Adrenal gland (tissue), 12 donors: ENCODE measurements around the gene C1QL4. TPM values are rescaled to one million over a fixed set of nuclear protein-coding genes. Genes with fewer than 3 reads are reported as not detected.

Experiments used
- DNase-seq, 7 donors: peaks; one replicate each; pipeline ENCODE4 v3.0.0-alpha.2; 2019 to 2020
- H3K27ac ChIP-seq, 5 donors: fragments of 200-600 bp; sonication (generic) in 4 of 5; 1 replicate in 3 of 5; 2 replicates in 2 of 5; pipeline versions ENCODE4 v1.5.1 to v1.8.0; 2016 to 2020; ENCODE audit warnings: mild to moderate bottlenecking in 1 of 5
- H3K27me3 ChIP-seq: fragments of 200-600 bp; 2 replicates; pipeline ENCODE4 v1.8.0; 2021
- H3K36me3 ChIP-seq, 2 donors: fragments of 200-600 bp; replicated peaks in 1 of 2; 1 replicate in 1 of 2; 2 replicates in 1 of 2; pipeline versions ENCODE4 v1.5.1 to v1.8.0; 2018 to 2022
- H3K4me1 ChIP-seq, 2 donors: fragments of 200-600 bp; replicated peaks in 1 of 2; 1 replicate in 1 of 2; 2 replicates in 1 of 2; pipeline versions ENCODE4 v1.5.1 to v1.8.0; 2018 to 2021
- H3K4me3 ChIP-seq, 4 donors: fragments of 200-600 bp; sonication (generic) in 3 of 4; one replicate each; pipeline ENCODE4 v1.5.1; 2016 to 2018
- H3K9me3 ChIP-seq, 3 donors: fragments of 200-600 bp; sonication (generic) in 1 of 3; replicated peaks in 1 of 3; 1 replicate in 2 of 3; 2 replicates in 1 of 3; pipeline versions ENCODE4 v1.5.1 to v1.8.0; 2016 to 2021
- CTCF ChIP-seq, 6 experiments: fragments of 450-650 bp in 4 of 6; fragments of 200-600 bp in 2 of 6; sonication (generic) in 1 of 6; IDR thresholded peaks; 1 replicate in 5 of 6; 2 replicates in 1 of 6; pipeline versions ENCODE4 v1.5.1 to v1.8.0; 2016 to 2021; ENCODE audit warnings: antibody characterized with exemption in 6 of 6, mild to moderate bottlenecking in 2 of 6, moderate library complexity in 1 of 6
- POLR2A ChIP-seq, 2 donors: fragments of 450-650 bp; IDR thresholded peaks; one replicate each; pipeline ENCODE4 v1.6.1; 2017; ENCODE audit warnings: antibody characterized with exemption in 2 of 2, mild to moderate bottlenecking in 2 of 2, moderate library complexity in 1 of 2
- WGBS, 4 donors: extraction: QIAGEN DNeasy Blood & Tissue Kit in 2 of 4; methylation state at CpG; one replicate each; pipeline versions ENCODE4 v1.1.5 to v1.1.7; 2013 to 2017; 5-methylcytosine and 5-hydroxymethylcytosine counted together
- intact Hi-C, 2 donors: fragments of 100-400 bp; cut with DNase I; formaldehyde crosslinking; loops; one replicate each; pipeline versions ENCODE4 v1.14.1 to v1.15.0; 2022 to 2023
- polyA plus RNA-seq, 3 donors: library from polyadenylated mRNA; stranded (reverse); fragments of 200-250 nt in 2 of 3; fragments of 350-450 nt in 1 of 3; fragmentation: Illumina TruSeq in 1 of 3; extraction: RNeasy Lipid Tissue Mini Kit (QIAGEN cat#74804) in 1 of 3; gene quantifications; one replicate each; pipeline ENCODE4 v1.2.3, GENCODE V29; 2013 to 2014
- total RNA-seq, 9 donors: library from RNA; depleted of rRNA in 4 of 9; stranded (reverse); fragments of >200 nt in 4 of 9; fragments of 120-200 nt in 1 of 9; fragmentation: NEBNext Ultra II Directional in 1 of 9; extraction: Animal tissue kit (Norgen Biotek cat#: 25700) in 1 of 9; gene quantifications; one replicate each; pipeline versions ENCODE4 v1.1.0 to v1.2.4, GENCODE V29; 2013 to 2023
- donor health status: healthy with polysubstance abuse.
- donor health status: Bipolar disorder and iron deficiency.
- donor health status: DM: yes; HTN: yes; CAD: no.
- donor health status: DM: no; HTN: no; CAD: no.
- donor health status: DM: no; HTN: no; CAD: no.
- donor health status: DM: yes; HTN: yes; CAD: no.

Gene C1QL4
- total and polyA plus RNA-seq, 12 donors = 0.14 to 0.20 TPM; not detected in 10

GRCh38 chr12:49345825-49346658 lies 9.1 kb upstream of the C1QL4 start:
- H3K27me3 ChIP-seq = peaks cover 33% of the 10 kb centered on the region
- H3K4me3 ChIP-seq = peak overlapping the region in 2 of 4 donors; percentile 6 to 55
- H3K4me1 ChIP-seq = peaks cover 40 to 53% of the 10 kb centered on the region in 2 donors
- intact Hi-C loops = no loop called here
- H3K36me3 ChIP-seq = no peaks in the 10 kb centered on the region
- peak in 2 of 7 donors; percentile 18 to 42 for DNase-seq
- no peak overlapping the region for H3K27ac ChIP-seq
- H3K9me3 ChIP-seq = no peaks in the 10 kb centered on the region
- WGBS, 4 donors = 3 to 6% (median 5%) methylated on average over 53 to 61 of the region's 61 CpGs
- TF ChIP-seq CTCF (IDR thresholded peaks at IDR 0.05) (no peak), POLR2A (IDR thresholded peaks at IDR 0.05) (no peak)

GRCh38 chr12:49345051-49345824 lies 8.2 kb upstream of the C1QL4 start:
- Histone ChIP-seq H3K9me3 (no peaks in the 10 kb centered on the region), H3K36me3 (no peaks in the 10 kb centered on the region), H3K4me3 (peak overlapping the region in 2 of 4 donors; percentile 26 to 55), H3K4me1 (peaks cover 40 to 53% of the 10 kb centered on the region in 2 donors), H3K27me3 (peaks cover 30% of the 10 kb centered on the region), H3K27ac (no peak overlapping the region)
- peak in 3 of 7 donors; percentile 33 to 53 (median 41) for DNase-seq
- WGBS, 4 donors = 1 to 5% (median 4%) methylated on average over 11 to 70 of the region's 70 CpGs
- no peak for TF ChIP-seq CTCF (IDR thresholded peaks at IDR 0.05)
- TF ChIP-seq POLR2A (IDR thresholded peaks at IDR 0.05) = no peak
- intact Hi-C loops = no loop called here

- Histone ChIP-seq H3K27me3 (peaks cover 30% of the 10 kb centered on the region), H3K27ac (no peak overlapping the region), H3K9me3 (no peaks in the 10 kb centered on the region), H3K36me3 (no peaks in the 10 kb centered on the region), H3K4me1 (peaks cover 40 to 57% of the 10 kb centered on the region in 2 donors), H3K4me3 (peak overlapping the region in 1 of 4 donors; percentile 26)
- intact Hi-C loops = no loop called here
- peak in 2 of 7 donors; percentile 17 to 33 for DNase-seq
- TF ChIP-seq CTCF (IDR thresholded peaks at IDR 0.05) (no peak), POLR2A (IDR thresholded peaks at IDR 0.05) (no peak)
- WGBS, 4 donors = 31 to 53% (median 42%) methylated on average over 9 to 15 of the region's 15 CpGs
Observed at GRCh38 chr12:49344486-49345050, 7.6 kb upstream of the C1QL4 start.
